Kidney tubule cell (primary cell): Measurements from ENCODE around the gene PPARD.
"Not testable (repeated sequence)": the region's sequence is repeated elsewhere in the genome, so short reads cannot be mapped to it uniquely, and the experiment has no call there.

Experiments
- DNase-seq: peaks from one replicate; pipeline ENCODE4 v3.0.0-alpha.2; 2018; ENCODE audit warnings: low spot score

Gene PPARD

GRCh38 chr6:35312076-35312800 lies 30.1 kb upstream of the PPARD start:
- no peak for DNase-seq

GRCh38 chr6:35312807-35313206 lies 29.6 kb upstream of the PPARD start:
- DNase-seq = no peak

DNA sequence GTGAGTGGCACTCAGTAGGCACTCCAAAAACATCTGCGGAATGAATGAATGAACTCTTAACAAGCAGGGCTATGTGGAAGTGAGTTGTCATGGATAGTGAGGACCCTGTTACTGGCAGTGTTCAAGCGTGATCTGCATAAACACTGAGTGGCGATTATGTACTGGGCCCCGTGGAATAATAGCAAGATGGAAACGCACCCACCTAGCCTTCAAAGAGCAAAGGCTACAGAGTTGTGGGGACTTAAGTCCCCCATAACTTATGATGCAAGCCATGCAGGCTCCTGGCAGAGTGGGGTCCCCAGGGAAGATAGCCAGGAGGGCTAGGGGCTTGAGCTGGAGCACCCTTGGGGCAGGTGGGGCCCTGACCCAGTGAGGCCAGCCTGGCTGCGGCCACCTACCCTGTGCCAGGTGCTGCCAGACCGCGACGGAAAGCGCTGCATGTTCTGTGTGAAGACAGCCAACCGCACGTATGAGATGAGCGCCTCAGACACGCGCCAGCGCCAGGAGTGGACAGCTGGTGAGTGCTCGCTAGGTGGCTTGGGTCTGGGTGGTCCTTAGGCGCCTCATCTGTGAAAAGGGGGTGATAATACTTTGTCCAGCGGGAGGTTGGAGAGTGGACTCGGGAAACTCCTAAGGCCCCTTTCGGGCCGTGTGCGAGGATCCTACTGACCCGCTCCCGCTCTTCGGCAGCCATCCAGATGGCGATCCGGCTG lies 24.7 kb upstream of the PPARD start:
- DNase-seq = peak; percentile 20

- peak; percentile 83 for DNase-seq
These were observed 23.9 kb upstream of the PPARD start for GRCh38 chr6:35318196-35319171.

DNA sequence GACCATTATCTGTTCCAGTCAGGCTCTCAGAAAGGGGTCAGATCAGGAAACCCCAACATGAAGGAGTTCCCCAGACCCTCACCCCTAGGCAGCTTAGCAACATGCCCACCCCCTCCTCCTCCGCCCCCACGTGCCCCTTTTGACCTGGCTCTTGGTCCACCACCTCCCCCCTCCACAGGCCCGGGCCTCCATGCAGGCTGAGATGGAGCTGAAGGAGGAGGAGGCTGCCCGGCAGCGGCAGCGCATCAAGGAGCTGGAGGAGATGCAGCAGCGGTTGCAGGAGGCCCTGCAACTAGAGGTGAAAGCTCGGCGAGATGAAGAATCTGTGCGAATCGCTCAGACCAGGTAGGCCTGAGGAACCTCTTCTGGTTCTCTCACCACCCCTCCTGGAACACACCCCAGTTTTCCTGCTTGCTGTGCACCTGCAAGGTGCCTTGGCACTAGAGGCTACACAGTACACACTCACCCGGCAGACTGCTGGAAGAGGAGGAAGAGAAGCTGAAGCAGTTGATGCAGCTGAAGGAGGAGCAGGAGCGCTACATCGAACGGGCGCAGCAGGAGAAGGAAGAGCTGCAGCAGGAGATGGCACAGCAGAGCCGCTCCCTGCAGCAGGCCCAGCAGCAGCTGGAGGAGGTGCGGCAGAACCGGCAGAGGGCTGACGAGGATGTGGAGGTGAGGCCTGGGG lies 22.9 kb upstream of the PPARD start:
- DNase-seq = no peak

GRCh38 chr6:35320031-35320410 lies 22.3 kb upstream of the PPARD start:
- no peak for DNase-seq

GRCh38 chr6:35321091-35321490 lies 21.3 kb upstream of the PPARD start:
- DNase-seq = no peak

DNA sequence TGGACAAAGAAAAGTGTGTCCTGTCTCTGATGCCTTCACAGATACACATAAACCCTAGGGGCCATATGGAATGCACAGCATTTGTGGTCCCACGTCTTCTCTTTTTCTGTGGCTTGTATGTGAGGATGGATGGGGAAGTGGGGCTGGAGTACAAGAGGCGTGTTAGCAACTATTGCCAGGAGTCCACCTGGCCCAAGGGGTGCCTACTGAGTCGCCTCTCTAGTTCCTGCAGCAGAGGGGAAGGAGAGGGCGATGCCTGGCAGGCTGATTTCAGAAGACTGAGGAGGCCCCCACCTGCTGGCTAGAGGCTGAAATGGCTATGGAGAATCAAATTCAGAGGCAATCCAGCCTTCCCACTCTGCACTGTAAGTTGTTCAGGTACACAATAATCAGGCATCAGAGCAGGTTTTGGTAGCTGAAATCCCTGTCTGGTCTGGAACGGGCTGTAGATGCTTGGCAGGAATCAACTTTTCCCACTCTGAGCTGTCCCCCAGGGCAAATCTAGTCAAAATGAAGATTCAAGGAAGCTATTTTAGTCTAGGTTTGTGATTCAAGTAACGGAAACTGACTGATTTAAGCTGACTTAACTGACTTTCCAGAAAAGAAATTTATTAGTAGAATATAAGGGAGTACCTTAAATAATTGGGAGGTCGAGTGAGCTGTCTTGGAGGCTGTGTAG lies 14.9 kb upstream of the PPARD start:
- peak; percentile 55 for DNase-seq

DNA sequence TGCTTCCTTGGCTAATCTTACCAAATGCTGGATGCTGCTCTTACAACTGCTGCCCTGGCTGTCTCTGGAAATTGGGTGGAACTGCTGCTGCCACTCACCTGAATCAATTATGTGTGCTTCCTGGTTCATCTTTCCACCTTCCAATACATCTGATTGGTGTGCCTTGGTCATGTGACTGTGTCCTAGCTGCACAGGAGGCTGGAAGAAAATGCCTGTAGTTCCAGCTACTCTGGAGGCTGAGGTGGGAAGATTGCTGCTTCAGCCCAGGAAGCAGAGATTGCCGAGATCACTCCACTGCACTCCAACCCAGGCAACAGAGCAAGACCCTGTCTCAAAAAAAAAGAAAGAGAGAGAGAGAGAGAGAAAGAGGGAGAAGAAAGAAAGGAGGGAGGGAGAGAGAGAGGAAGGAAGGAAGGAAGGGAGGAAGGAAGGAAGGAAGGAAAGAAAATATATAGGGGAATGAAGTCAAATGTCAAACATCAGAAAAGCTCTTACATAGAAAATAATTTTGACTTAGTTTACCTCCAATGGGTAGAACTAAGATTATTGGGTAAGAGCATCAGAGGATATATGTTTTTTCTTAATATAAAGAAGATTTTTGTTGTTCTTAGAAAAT lies 14.1 kb upstream of the PPARD start:
- DNase-seq = peak; percentile 38

GRCh38 chr6:35328965-35329364 lies 13.4 kb upstream of the PPARD start:
- not testable (repeated sequence) for DNase-seq

- no peak for DNase-seq
These were observed 11.7 kb upstream of the PPARD start for GRCh38 chr6:35330541-35331119.

- peak; percentile 80 for DNase-seq
These were observed 10.1 kb upstream of the PPARD start for GRCh38 chr6:35332074-35332887.

DNA sequence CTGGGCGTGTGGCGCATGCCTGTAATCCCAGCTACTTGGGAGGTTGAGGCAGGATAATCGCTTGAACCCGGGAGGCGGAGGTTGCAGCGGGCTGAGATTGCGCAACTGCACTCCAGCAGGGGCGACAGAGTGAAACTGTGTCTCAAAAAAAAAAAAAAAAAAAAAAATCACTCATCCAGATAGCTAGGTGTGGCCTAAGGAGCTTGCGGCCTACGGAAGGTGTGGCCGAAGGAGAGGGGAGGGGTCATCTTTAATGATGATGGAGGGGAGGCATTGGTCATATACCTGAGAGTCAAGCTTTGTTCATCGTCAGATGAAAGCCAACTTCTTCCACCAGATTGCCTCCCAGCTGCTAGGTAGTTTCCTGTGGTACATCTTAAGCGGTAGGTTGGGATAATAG lies 801 bp upstream of the PPARD start:
- peak; percentile 57 for DNase-seq

GRCh38 chr6:35343092-35343834 lies 905 bp downstream of the PPARD start:
- DNase-seq = no peak

DNA sequence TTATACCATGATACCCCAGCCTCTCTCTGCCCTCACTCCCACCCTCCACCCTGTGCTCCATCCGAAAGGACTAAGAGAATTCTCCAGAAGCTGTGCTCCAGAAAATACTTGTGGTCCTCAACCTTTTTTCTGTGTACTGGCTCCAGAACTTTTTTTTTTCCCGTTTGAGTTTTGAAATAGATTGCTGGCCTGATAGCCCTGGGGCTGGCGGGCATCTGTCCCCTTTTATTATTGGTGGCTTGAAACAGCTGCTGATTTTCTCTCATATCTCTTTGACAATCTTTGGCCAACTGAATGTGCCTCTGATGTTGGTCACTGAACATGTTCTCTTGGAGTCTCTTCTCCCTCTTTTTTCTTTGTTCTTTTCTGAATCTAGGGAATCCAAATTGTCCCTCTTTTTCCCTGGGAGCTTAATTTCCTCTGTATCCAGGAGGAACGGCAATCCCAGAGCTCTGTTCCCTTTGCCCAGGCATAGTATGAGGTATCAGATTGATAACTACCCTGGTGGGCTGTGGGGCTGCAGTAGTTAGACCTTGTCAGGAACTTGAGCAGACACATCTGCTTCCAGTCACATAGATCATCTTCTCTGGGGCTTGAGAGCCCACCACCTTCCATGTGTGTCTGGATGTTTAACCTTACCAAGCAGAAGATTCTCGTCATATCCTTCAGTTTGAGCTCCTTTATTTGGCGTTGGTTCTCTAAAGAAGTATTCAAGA lies 1.6 kb downstream of the PPARD start:
- DNase-seq = no peak

DNA sequence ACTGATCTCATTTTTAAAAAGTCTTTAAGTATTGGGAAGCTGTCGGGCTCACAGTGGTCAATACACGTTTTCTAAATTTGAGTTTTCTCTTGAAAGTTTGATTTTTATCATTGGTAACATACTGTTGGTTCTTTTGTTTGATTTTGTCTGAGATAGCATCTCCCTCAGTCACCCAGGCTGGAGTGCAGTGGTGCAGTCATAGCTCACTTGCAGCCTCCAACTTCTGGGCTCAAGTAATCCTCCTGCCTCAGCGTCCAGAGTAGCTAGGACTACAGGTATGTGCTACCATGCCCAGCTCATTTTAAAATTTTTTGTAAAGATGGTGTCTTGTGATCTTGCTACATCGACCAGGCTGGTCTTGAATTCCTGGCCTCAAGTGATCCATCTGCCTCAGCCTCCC lies 9.1 kb downstream of the PPARD start:
- no peak for DNase-seq

DNA sequence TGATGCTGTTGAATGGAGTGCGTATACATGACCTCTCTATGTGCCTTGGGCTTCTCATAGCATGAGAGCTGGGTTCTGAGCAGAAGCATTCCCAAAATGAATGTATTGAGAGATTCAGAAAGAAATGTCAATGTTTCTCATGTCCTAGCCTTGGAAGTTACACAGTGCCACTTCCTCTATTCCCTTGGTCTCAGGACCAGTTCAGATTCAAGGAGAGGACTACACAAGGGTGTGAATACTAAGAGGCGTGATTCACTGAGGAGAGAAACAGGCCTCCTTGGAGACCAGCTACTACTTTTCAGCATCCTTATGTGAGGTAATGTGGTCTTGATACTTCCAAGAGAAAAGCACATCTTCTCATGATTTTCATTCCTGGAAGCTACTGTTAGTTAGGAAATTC lies 10.4 kb downstream of the PPARD start:
- DNase-seq = no peak
